IMR-90 (cell line): ENCODE measurements around the gene SH3RF3. TPM values are rescaled to one million over a fixed set of nuclear protein-coding genes. Genes with fewer than 3 reads are reported as not detected.

Source experiments
- ATAC-seq: fragments of 200-7000 bp; cut with Tn5 transposase; 2 replicates; pipeline ENCODE4 v1.9.1; 2020; ENCODE audit warnings: low read depth, mild to moderate bottlenecking, moderate library complexity
- BruUV-seq: library from RNA; stranded (reverse); fragments of 400-500 nt; replicated peaks from 2 replicates; lab custom pipeline; 2021; lab: Mats Ljungman, UMichigan
- CTCF ChIA-PET: fragments of 300-600 bp; formaldehyde crosslinking; extraction: SDS; loops from one replicate; lab custom pipeline; 2021; ENCODE audit warnings: antibody characterized with exemption; lab: Yijun Ruan, JAX
- POLR2A ChIA-PET: fragments of 300-600 bp; sonication (Branson Sonifier 250); formaldehyde crosslinking; loops from one replicate; lab custom pipeline; 2022; ENCODE audit warnings: antibody characterized with exemption; ENCODE audit not compliant: unreplicated experiment; lab: Charles Lee
- DNase-seq: peaks from one replicate; pipeline ENCODE4 v3.0.0; 2013
- H2AFZ ChIP-seq: replicated peaks from 2 replicates; pipeline ENCODE3; 2013; ENCODE audit warnings: low read length, mild to moderate bottlenecking; ENCODE audit not compliant: poor library complexity
- H2AK5ac ChIP-seq: 2 replicates; pipeline ENCODE4 v1.6.1; 2013; ENCODE audit warnings: low read depth, low read length, inconsistent platforms
- H2AK9ac ChIP-seq: replicated peaks from 2 replicates; pipeline ENCODE3; 2013; ENCODE audit warnings: mild to moderate bottlenecking, low read depth, low read length, moderate library complexity; ENCODE audit not compliant: poor library complexity
- H2BK120ac ChIP-seq: 2 replicates; pipeline ENCODE4 v1.6.1; 2013; ENCODE audit warnings: low read depth, low read length, inconsistent platforms
- H2BK15ac ChIP-seq: 3 replicates; pipeline ENCODE4 v1.6.1; 2013; ENCODE audit warnings: low read depth, low read length, inconsistent platforms
- H2BK20ac ChIP-seq: 2 replicates; pipeline ENCODE4 v1.6.1; 2013; ENCODE audit warnings: low read depth, mild to moderate bottlenecking, inconsistent platforms, low read length, moderate library complexity
- H2BK5ac ChIP-seq: 2 replicates; pipeline ENCODE4 v1.6.1; 2013; ENCODE audit warnings: mild to moderate bottlenecking, low read depth, low read length, inconsistent platforms; ENCODE audit not compliant: poor library complexity, severe bottlenecking
- H3K14ac ChIP-seq: replicated peaks from 2 replicates; pipeline ENCODE4 v1.6.1; 2013; ENCODE audit warnings: low read depth, low read length, inconsistent platforms
- H3K18ac ChIP-seq: 2 replicates; pipeline ENCODE4 v1.6.1; 2013; ENCODE audit warnings: low read depth, low read length, control low read depth
- H3K23ac ChIP-seq: 2 replicates; pipeline ENCODE4 v1.6.1; 2013; ENCODE audit warnings: low read depth, low read length, inconsistent platforms
- H3K27ac ChIP-seq: 2 replicates; pipeline ENCODE4 v1.5.1; 2013; ENCODE audit warnings: mild to moderate bottlenecking, control low read depth, low read length; ENCODE audit not compliant: insufficient read depth
- H3K27me3 ChIP-seq: 2 replicates; pipeline ENCODE4 v1.6.1; 2013; ENCODE audit warnings: low read length; ENCODE audit not compliant: control insufficient read depth, insufficient read depth
- H3K36me3 ChIP-seq: 2 replicates; pipeline ENCODE4 v1.6.1; 2013; ENCODE audit warnings: low read length, mixed read lengths; ENCODE audit not compliant: control insufficient read depth, insufficient read depth
- H3K4ac ChIP-seq: 2 replicates; pipeline ENCODE4 v1.6.1; 2013; ENCODE audit warnings: low read depth, low read length, inconsistent platforms
- H3K4me1 ChIP-seq: 2 replicates; pipeline ENCODE4 v1.6.1; 2013; ENCODE audit warnings: low read length, mixed read lengths; ENCODE audit not compliant: control insufficient read depth, insufficient read depth
- H3K4me2 ChIP-seq: 2 replicates; pipeline ENCODE4 v1.6.1; 2013; ENCODE audit warnings: low read depth, mild to moderate bottlenecking, control low read depth, low read length, moderate library complexity
- H3K4me3 ChIP-seq: 2 replicates; pipeline ENCODE4 v1.5.1; 2013; ENCODE audit warnings: low read depth, mild to moderate bottlenecking, control low read depth, low read length, moderate library complexity; ENCODE audit not compliant: insufficient read depth
- H3K56ac ChIP-seq: 2 replicates; pipeline ENCODE4 v1.6.1; 2013; ENCODE audit warnings: low read length, inconsistent platforms; ENCODE audit not compliant: insufficient read depth; ENCODE audit errors: extremely low read depth
- H3K79me1 ChIP-seq, 2 experiments: 2 replicates each; pipeline ENCODE4 v1.6.1; 2013; ENCODE audit warnings: low read length in 2 of 2, inconsistent platforms in 1 of 2, low read depth in 1 of 2
- H3K9ac ChIP-seq: 2 replicates; pipeline ENCODE4 v1.6.1; 2013; ENCODE audit warnings: low read depth, low read length, control low read depth
- H3K9me1 ChIP-seq: 2 replicates; pipeline ENCODE4 v1.6.1; 2013; ENCODE audit warnings: low read length, inconsistent platforms; ENCODE audit not compliant: insufficient read depth
- H3K9me3 ChIP-seq: 2 replicates; pipeline ENCODE4 v1.6.1; 2013; ENCODE audit warnings: low read length; ENCODE audit not compliant: control insufficient read depth, insufficient read depth
- H4K20me1 ChIP-seq: 2 replicates; pipeline ENCODE4 v1.6.1; 2013; ENCODE audit warnings: low read length, inconsistent platforms; ENCODE audit not compliant: insufficient read depth
- H4K5ac ChIP-seq: 2 replicates; pipeline ENCODE4 v1.6.1; 2013; ENCODE audit warnings: mild to moderate bottlenecking, low read depth, low read length, control low read depth
- H4K8ac ChIP-seq, 2 experiments: 2 replicates each; pipeline ENCODE4 v1.6.1; 2013; ENCODE audit warnings: low read depth in 2 of 2, low read length in 2 of 2, control low read depth in 1 of 2, inconsistent platforms in 1 of 2
- H4K91ac ChIP-seq: 2 replicates; pipeline ENCODE4 v1.6.1; 2013; ENCODE audit warnings: low read depth, low read length, inconsistent platforms; ENCODE audit not compliant: insufficient read depth
- BHLHE40 ChIP-seq: fragments of 150-350 bp; IDR thresholded peaks from 2 replicates; pipeline ENCODE4 v1.6.1; 2016; ENCODE audit warnings: mild to moderate bottlenecking, low read depth, low read length
- CEBPB ChIP-seq: IDR thresholded peaks from 2 replicates; pipeline ENCODE4 v1.6.1; 2012; ENCODE audit warnings: low read depth, low read length, improper control_type of control experiment
- ELK1 ChIP-seq: fragments of 150-350 bp; IDR thresholded peaks from 2 replicates; pipeline ENCODE4 v1.6.1; 2016; ENCODE audit warnings: low read depth, mild to moderate bottlenecking, low read length, moderate library complexity, borderline replicate concordance
- MAZ ChIP-seq: IDR thresholded peaks from 2 replicates; pipeline ENCODE4 v1.6.1; 2012; ENCODE audit warnings: low read depth, mild to moderate bottlenecking, low read length, improper control_type of control experiment, moderate library complexity, borderline replicate concordance
- MXI1 ChIP-seq: IDR thresholded peaks from 2 replicates; pipeline ENCODE4 v1.6.1; 2012; ENCODE audit warnings: low read depth, mild to moderate bottlenecking, low read length, moderate library complexity, borderline replicate concordance
- NFE2L2 ChIP-seq: fragments of 150-350 bp; IDR thresholded peaks from 2 replicates; pipeline ENCODE4 v1.6.1; 2016; ENCODE audit warnings: low read depth, mild to moderate bottlenecking, low read length
- POLR2A ChIP-seq: IDR thresholded peaks from 2 replicates; pipeline ENCODE4 v1.6.1; 2012; ENCODE audit warnings: mild to moderate bottlenecking, low read depth, low read length
- RCOR1 ChIP-seq: IDR thresholded peaks from 2 replicates; pipeline ENCODE4 v1.6.1; 2012; ENCODE audit warnings: mild to moderate bottlenecking, low read length, improper control_type of control experiment; ENCODE audit not compliant: insufficient replicate concordance
- RFX5 ChIP-seq: IDR thresholded peaks from 2 replicates; pipeline ENCODE4 v1.8.0; 2012; ENCODE audit warnings: low read depth, mild to moderate bottlenecking, low read length, moderate library complexity
- SMC3 ChIP-seq: fragments of 150-350 bp; IDR thresholded peaks from 2 replicates; pipeline ENCODE4 v1.6.1; 2016; ENCODE audit warnings: low read depth, mild to moderate bottlenecking, antibody characterized with exemption, low read length, moderate library complexity
- WGBS, 2 experiments: methylation state at CpG; one replicate each; pipeline versions ENCODE4 v1.1.5 to v1.1.7; 2013; ENCODE audit warnings: missing lambda C conversion rate in 2 of 2; ENCODE audit not compliant: insufficient read length in 1 of 2; ENCODE audit errors: extremely low coverage in 2 of 2; 5-methylcytosine and 5-hydroxymethylcytosine counted together
- dilution Hi-C: fragments of 300-500 bp; cut with HindIII; formaldehyde crosslinking; loops from one replicate; pipeline ENCODE4 v1.14.3; 2018; ENCODE audit warnings: low sequenced_read_pairs; ENCODE audit not compliant: unreplicated experiment
- in situ Hi-C: fragments of 300-500 bp; cut with MboI; formaldehyde crosslinking; loops from 3 replicates; pipeline ENCODE4 v1.14.3; 2019; ENCODE audit warnings: low sequenced_read_pairs, inconsistent platforms, mixed read lengths
- intact Hi-C: fragments of 100-400 bp; cut with micrococcal nuclease; formaldehyde crosslinking; loops from 2 replicates; pipeline ENCODE4 v1.10.0; 2022
- polyA plus RNA-seq, 3 experiments: library from polyadenylated mRNA; depleted of rRNA; stranded (reverse); fragments of >200 nt; gene quantifications; 2 replicates each; pipeline ENCODE4 v1.2.3, GENCODE V29; 2012; ENCODE audit warnings: low replicate concordance in 1 of 3
- total RNA-seq: library from RNA; depleted of rRNA; stranded (reverse); fragments of >200 nt; gene quantifications from 2 replicates; pipeline ENCODE4 v1.2.3, GENCODE V29; 2012

The SH3RF3 gene
- total and polyA plus RNA-seq, 2 of the 4 experiments (the other 2 are of a cell fraction): 3.4 to 5.3 TPM

- TF ChIP-seq SMC3 (no peak), RFX5 (no peak), MXI1 (no peak)
These were observed 350.0 kb downstream of the SH3RF3 start (continued) for GRCh38 chr2:109478906-109479493.

GRCh38 chr2:109479804-109480203, 350.8 kb downstream of the SH3RF3 start:
- Histone ChIP-seq H4K91ac (no peak overlapping the region), H3K18ac (no peak overlapping the region), H2AK5ac (no peak overlapping the region), H3K4me3 (no peak overlapping the region), H3K9ac (no peak overlapping the region), H3K56ac (no peak overlapping the region), H2BK5ac (no peak overlapping the region), H3K27me3 (no peaks in the 10 kb centered on the region), H4K8ac (no peak overlapping the region), H3K4ac (no peak overlapping the region), H3K4me2 (no peak overlapping the region), H2AK9ac (no peak overlapping the region), H3K79me1 (peaks cover 0 to 35% of the 10 kb centered on the region in 2 experiments; a peak in 3 of 4 replicates), H2BK15ac (no peak overlapping the region), H3K14ac (no peak overlapping the region), H3K9me1 (peaks cover 24% of the 10 kb centered on the region; the same call in 1 of the 2 replicates), H3K27ac (no peak overlapping the region), H3K4me1 (peaks cover 19% of the 10 kb centered on the region), H2BK120ac (no peak overlapping the region), H3K9me3 (no peaks in the 10 kb centered on the region), H3K23ac (no peak overlapping the region), H4K20me1 (peaks cover 9% of the 10 kb centered on the region), H4K5ac (no peak overlapping the region), H2BK20ac (no peak overlapping the region), H3K36me3 (peaks cover 16% of the 10 kb centered on the region), H2AFZ (no peak overlapping the region)
- in situ Hi-C loops (no loop called here), intact Hi-C loops (no loop called here), dilution Hi-C loops (no loop called here)
- no TSS peak for BruUV-seq
- 100% methylated on average over 2 of the region's 7 CpGs; no CpG with 5 or more reads in 1 of the 2 experiments for WGBS, 2 experiments
- TF ChIP-seq BHLHE40 (no peak), ELK1 (no peak), RCOR1 (no peak), SMC3 (no peak), RFX5 (no peak), NFE2L2 (no peak), POLR2A (no peak), MAZ (no peak), CEBPB (no peak)
- POLR2A ChIA-PET: no interaction called here
- DNase-seq (no peak), ATAC-seq (no peak)
- CTCF ChIA-PET: no interaction called here
